ENCODE results near the gene EP400.

EP400 gene

DNA sequence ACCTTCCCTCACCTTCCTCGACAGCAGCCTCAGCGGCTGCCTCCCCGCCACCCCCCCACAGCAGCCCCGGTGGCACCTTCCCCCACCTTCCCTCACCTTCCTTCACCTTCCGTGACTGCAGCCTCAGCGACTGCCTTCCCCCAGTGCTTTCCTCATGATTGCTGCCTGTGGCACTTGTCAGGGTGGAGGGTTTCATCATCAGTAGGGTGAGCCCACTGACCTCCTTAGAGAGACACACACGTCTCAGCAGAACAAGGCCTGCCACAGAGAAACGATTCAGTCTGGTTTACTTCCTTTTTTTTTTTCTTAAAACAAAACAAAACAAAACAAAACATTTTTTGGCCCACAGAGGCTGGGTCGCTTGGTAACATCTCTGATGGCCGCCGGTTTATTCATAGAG lies 75.0 kb downstream of the EP400 start:
- POLR2A ChIA-PET, result no interaction called here
- H3K36me3 ChIP-seq (ENCODE audit: control insufficient read depth in 2 of 2, insufficient read depth in 1 of 2, low read length in 2 of 2), result peaks cover 8 to 90% of the 10 kb centered on the region in 2 experiments

DNA sequence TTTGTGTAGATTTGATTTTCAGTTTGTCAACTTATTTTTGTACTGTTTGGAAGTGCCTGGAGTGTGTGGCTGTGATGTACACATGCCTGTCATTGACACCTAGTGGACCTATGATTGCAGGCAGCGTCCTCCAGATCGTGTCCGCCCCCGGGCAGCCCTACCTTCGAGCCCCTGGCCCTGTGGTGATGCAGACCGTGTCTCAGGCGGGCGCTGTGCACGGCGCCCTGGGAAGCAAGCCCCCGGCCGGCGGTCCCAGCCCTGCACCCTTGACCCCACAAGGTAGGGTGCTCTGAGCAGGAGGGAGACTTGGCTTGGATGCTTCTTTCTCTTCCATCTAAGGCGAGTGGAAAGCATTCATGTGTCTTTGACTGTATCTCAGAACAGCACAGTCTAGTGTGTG lies 75.8 kb downstream of the EP400 start:
- H3K27ac ChIP-seq (ENCODE audit: extremely low read depth, low read depth, low read length), result no peak overlapping the region
- H3K9me3 ChIP-seq (ENCODE audit: control insufficient read depth, insufficient read depth, low read depth, low read length), result no peaks in the 10 kb centered on the region
- H3K4me1 ChIP-seq (ENCODE audit: control insufficient read depth, insufficient read depth, low read length), result no peaks in the 10 kb centered on the region
- POLR2A ChIA-PET, result no interaction called here
- no peak overlapping the region for H3K4me3 ChIP-seq (ENCODE audit: low read depth, low read length)
- CTCF ChIA-PET, result no interaction called here
- peaks cover 8 to 90% of the 10 kb centered on the region in 2 experiments for H3K36me3 ChIP-seq (ENCODE audit: control insufficient read depth in 2 of 2, insufficient read depth in 1 of 2, low read length in 2 of 2)
- TF ChIP-seq, protein P1, sequence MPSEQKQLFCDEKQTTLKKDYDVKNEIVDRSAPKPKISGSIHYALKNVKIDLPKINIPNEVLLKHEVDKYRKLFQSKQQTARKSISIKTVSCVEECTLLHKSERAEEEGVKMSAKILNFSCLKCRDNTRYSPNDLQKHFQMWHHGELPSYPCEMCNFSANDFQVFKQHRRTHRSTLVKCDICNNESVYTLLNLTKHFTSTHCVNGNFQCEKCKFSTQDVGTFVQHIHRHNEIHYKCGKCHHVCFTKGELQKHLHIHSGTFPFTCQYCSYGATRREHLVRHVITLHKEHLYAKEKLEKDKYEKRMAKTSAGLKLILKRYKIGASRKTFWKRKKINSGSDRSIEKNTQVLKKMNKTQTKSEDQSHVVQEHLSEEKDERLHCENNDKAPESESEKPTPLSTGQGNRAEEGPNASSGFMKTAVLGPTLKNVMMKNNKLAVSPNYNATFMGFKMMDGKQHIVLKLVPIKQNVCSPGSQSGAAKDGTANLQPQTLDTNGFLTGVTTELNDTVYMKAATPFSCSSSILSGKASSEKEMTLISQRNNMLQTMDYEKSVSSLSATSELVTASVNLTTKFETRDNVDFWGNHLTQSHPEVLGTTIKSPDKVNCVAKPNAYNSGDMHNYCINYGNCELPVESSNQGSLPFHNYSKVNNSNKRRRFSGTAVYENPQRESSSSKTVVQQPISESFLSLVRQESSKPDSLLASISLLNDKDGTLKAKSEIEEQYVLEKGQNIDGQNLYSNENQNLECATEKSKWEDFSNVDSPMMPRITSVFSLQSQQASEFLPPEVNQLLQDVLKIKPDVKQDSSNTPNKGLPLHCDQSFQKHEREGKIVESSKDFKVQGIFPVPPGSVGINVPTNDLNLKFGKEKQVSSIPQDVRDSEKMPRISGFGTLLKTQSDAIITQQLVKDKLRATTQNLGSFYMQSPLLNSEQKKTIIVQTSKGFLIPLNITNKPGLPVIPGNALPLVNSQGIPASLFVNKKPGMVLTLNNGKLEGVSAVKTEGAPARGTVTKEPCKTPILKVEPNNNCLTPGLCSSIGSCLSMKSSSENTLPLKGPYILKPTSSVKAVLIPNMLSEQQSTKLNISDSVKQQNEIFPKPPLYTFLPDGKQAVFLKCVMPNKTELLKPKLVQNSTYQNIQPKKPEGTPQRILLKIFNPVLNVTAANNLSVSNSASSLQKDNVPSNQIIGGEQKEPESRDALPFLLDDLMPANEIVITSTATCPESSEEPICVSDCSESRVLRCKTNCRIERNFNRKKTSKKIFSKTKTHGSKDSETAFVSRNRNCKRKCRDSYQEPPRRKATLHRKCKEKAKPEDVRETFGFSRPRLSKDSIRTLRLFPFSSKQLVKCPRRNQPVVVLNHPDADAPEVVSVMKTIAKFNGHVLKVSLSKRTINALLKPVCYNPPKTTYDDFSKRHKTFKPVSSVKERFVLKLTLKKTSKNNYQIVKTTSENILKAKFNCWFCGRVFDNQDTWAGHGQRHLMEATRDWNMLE (tag by site-specific recombination; conservative IDR thresholded peaks at IDR 0.05; ENCODE audit: low read depth), result no peak
- no peak for TF ChIP-seq ZNF629 (tag by site-specific recombination; IDR thresholded peaks at IDR 0.05)
- no peak for TF ChIP-seq ZNF132 (tag by site-specific recombination; IDR thresholded peaks at IDR 0.05; ENCODE audit: borderline replicate concordance)
- no peak for TF ChIP-seq KLF8 (tag by site-specific recombination; IDR thresholded peaks at IDR 0.05)
- TF ChIP-seq ZFP3 (tag by site-specific recombination; IDR thresholded peaks at IDR 0.05; ENCODE audit: low read depth), result no peak
- no peak for TF ChIP-seq ZNF239 (tag by site-specific recombination; IDR thresholded peaks at IDR 0.05)
- TF ChIP-seq, protein P2, sequence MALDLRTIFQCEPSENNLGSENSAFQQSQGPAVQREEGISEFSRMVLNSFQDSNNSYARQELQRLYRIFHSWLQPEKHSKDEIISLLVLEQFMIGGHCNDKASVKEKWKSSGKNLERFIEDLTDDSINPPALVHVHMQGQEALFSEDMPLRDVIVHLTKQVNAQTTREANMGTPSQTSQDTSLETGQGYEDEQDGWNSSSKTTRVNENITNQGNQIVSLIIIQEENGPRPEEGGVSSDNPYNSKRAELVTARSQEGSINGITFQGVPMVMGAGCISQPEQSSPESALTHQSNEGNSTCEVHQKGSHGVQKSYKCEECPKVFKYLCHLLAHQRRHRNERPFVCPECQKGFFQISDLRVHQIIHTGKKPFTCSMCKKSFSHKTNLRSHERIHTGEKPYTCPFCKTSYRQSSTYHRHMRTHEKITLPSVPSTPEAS (tag by site-specific recombination; IDR thresholded peaks at IDR 0.05), result no peak
- no peak for TF ChIP-seq ZNF76 (tag by site-specific recombination; IDR thresholded peaks at IDR 0.05; ENCODE audit: borderline replicate concordance, low read depth)

More for the DNA sequence above, 75.0 kb downstream of the EP400 start:
- no peaks in the 10 kb centered on the region for H3K4me1 ChIP-seq (ENCODE audit: control insufficient read depth, insufficient read depth, low read length)
- no peaks in the 10 kb centered on the region for H3K9me3 ChIP-seq (ENCODE audit: control insufficient read depth, insufficient read depth, low read depth, low read length)
- TF ChIP-seq OSR2 (tag by site-specific recombination; IDR thresholded peaks at IDR 0.05) (no peak), KLF9 (tag by site-specific recombination; IDR thresholded peaks at IDR 0.05; ENCODE audit: low read depth) (no peak), SP3 (tag by site-specific recombination; IDR thresholded peaks at IDR 0.05) (no peak), GLI4 (tag by site-specific recombination; IDR thresholded peaks at IDR 0.05) (no peak), ZNF394 (tag by site-specific recombination; IDR thresholded peaks at IDR 0.05; ENCODE audit: borderline replicate concordance) (no peak), ZNF324 (tag by site-specific recombination; IDR thresholded peaks at IDR 0.05) (no peak), ZNF37A (tag by site-specific recombination; IDR thresholded peaks at IDR 0.05) (no peak)
- TF ChIP-seq, protein P3, sequence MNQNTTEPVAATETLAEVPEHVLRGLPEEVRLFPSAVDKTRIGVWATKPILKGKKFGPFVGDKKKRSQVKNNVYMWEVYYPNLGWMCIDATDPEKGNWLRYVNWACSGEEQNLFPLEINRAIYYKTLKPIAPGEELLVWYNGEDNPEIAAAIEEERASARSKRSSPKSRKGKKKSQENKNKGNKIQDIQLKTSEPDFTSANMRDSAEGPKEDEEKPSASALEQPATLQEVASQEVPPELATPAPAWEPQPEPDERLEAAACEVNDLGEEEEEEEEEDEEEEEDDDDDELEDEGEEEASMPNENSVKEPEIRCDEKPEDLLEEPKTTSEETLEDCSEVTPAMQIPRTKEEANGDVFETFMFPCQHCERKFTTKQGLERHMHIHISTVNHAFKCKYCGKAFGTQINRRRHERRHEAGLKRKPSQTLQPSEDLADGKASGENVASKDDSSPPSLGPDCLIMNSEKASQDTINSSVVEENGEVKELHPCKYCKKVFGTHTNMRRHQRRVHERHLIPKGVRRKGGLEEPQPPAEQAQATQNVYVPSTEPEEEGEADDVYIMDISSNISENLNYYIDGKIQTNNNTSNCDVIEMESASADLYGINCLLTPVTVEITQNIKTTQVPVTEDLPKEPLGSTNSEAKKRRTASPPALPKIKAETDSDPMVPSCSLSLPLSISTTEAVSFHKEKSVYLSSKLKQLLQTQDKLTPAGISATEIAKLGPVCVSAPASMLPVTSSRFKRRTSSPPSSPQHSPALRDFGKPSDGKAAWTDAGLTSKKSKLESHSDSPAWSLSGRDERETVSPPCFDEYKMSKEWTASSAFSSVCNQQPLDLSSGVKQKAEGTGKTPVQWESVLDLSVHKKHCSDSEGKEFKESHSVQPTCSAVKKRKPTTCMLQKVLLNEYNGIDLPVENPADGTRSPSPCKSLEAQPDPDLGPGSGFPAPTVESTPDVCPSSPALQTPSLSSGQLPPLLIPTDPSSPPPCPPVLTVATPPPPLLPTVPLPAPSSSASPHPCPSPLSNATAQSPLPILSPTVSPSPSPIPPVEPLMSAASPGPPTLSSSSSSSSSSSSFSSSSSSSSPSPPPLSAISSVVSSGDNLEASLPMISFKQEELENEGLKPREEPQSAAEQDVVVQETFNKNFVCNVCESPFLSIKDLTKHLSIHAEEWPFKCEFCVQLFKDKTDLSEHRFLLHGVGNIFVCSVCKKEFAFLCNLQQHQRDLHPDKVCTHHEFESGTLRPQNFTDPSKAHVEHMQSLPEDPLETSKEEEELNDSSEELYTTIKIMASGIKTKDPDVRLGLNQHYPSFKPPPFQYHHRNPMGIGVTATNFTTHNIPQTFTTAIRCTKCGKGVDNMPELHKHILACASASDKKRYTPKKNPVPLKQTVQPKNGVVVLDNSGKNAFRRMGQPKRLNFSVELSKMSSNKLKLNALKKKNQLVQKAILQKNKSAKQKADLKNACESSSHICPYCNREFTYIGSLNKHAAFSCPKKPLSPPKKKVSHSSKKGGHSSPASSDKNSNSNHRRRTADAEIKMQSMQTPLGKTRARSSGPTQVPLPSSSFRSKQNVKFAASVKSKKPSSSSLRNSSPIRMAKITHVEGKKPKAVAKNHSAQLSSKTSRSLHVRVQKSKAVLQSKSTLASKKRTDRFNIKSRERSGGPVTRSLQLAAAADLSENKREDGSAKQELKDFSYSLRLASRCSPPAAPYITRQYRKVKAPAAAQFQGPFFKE (tag by site-specific recombination; IDR thresholded peaks at IDR 0.05; ENCODE audit: borderline replicate concordance), result no peak
- TF ChIP-seq, protein P4, sequence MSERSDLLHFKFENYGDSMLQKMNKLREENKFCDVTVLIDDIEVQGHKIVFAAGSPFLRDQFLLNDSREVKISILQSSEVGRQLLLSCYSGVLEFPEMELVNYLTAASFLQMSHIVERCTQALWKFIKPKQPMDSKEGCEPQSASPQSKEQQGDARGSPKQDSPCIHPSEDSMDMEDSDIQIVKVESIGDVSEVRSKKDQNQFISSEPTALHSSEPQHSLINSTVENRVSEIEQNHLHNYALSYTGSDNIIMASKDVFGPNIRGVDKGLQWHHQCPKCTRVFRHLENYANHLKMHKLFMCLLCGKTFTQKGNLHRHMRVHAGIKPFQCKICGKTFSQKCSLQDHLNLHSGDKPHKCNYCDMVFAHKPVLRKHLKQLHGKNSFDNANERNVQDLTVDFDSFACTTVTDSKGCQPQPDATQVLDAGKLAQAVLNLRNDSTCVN (tag by site-specific recombination; optimal IDR thresholded peaks at IDR 0.05), result no peak
- TF ChIP-seq, protein P5, sequence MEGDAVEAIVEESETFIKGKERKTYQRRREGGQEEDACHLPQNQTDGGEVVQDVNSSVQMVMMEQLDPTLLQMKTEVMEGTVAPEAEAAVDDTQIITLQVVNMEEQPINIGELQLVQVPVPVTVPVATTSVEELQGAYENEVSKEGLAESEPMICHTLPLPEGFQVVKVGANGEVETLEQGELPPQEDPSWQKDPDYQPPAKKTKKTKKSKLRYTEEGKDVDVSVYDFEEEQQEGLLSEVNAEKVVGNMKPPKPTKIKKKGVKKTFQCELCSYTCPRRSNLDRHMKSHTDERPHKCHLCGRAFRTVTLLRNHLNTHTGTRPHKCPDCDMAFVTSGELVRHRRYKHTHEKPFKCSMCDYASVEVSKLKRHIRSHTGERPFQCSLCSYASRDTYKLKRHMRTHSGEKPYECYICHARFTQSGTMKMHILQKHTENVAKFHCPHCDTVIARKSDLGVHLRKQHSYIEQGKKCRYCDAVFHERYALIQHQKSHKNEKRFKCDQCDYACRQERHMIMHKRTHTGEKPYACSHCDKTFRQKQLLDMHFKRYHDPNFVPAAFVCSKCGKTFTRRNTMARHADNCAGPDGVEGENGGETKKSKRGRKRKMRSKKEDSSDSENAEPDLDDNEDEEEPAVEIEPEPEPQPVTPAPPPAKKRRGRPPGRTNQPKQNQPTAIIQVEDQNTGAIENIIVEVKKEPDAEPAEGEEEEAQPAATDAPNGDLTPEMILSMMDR (tag by site-specific recombination; IDR thresholded peaks at IDR 0.05), result no peak
- no peak overlapping the region for H3K27ac ChIP-seq (ENCODE audit: extremely low read depth, low read depth, low read length)
- CTCF ChIA-PET, result no interaction called here
- H3K4me3 ChIP-seq (ENCODE audit: low read depth, low read length), result no peak overlapping the region
